SU-DHL-6 (cell line): ENCODE measurements around the gene MRPL27.

Experiments
- EZH2phosphoT487 ChIP-seq: fragments of 200-600 bp; sonication (generic), shearing (Covaris generic); conservative IDR thresholded peaks from 2 replicates; pipeline ENCODE4 v1.6.1; 2018; ENCODE audit warnings: mild to moderate bottlenecking, antibody characterized with exemption, low read length, moderate library complexity, mixed read lengths
- TF ChIP-seq, protein P1 (sequence below): fragments of 200-600 bp; sonication (generic); IDR thresholded peaks from one replicate; pipeline ENCODE4 v1.5.1; 2017; ENCODE audit warnings: antibody characterized with exemption, mild to moderate bottlenecking, low read length, moderate library complexity; ENCODE audit not compliant: insufficient read depth, poor library complexity, severe bottlenecking

GRCh38 chr17:50361561-50362480 lies 11.2 kb downstream of the MRPL27 start:
- TF ChIP-seq, protein P1, sequence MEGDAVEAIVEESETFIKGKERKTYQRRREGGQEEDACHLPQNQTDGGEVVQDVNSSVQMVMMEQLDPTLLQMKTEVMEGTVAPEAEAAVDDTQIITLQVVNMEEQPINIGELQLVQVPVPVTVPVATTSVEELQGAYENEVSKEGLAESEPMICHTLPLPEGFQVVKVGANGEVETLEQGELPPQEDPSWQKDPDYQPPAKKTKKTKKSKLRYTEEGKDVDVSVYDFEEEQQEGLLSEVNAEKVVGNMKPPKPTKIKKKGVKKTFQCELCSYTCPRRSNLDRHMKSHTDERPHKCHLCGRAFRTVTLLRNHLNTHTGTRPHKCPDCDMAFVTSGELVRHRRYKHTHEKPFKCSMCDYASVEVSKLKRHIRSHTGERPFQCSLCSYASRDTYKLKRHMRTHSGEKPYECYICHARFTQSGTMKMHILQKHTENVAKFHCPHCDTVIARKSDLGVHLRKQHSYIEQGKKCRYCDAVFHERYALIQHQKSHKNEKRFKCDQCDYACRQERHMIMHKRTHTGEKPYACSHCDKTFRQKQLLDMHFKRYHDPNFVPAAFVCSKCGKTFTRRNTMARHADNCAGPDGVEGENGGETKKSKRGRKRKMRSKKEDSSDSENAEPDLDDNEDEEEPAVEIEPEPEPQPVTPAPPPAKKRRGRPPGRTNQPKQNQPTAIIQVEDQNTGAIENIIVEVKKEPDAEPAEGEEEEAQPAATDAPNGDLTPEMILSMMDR: peak; percentile 84
- TF ChIP-seq EZH2phosphoT487: no peak
